MCF 10A (cell line): ENCODE data around the gene STXBP3. TPM values are rescaled to one million over a fixed set of nuclear protein-coding genes. Genes with fewer than 3 reads are reported as not detected.

Experiments used
- BruUV-seq: library from RNA; stranded (reverse); fragments of 400-500 nt; replicated peaks from 2 replicates; lab custom pipeline; 2021; lab: Mats Ljungman, UMichigan
- CTCF ChIA-PET: fragments of 300-600 bp; sonication (Branson Sonifier 250); formaldehyde crosslinking; extraction: SDS; loops from one replicate; lab custom pipeline; 2021; ENCODE audit warnings: antibody characterized with exemption, inconsistent platforms; lab: Yijun Ruan, JAX
- POLR2A ChIA-PET: fragments of 300-600, 350-650 bp; sonication (Branson Sonifier 250); formaldehyde crosslinking; extraction: SDS; loops from one replicate; lab custom pipeline; 2020; ENCODE audit warnings: antibody characterized with exemption, inconsistent platforms; lab: Yijun Ruan, JAX
- DNase-seq: peaks from one replicate; pipeline ENCODE4 v3.0.0-alpha.2; 2018; ENCODE audit not compliant: unreplicated experiment
- H3K27ac Mint-ChIP-seq: one replicate; pipeline ENCODE4 v1.8.0; 2022; ENCODE audit warnings: mild to moderate bottlenecking, low read depth, mixed read lengths; ENCODE audit not compliant: unreplicated experiment
- H3K27me3 Mint-ChIP-seq: one replicate; pipeline ENCODE4 v1.8.0; 2022; ENCODE audit warnings: mixed read lengths; ENCODE audit not compliant: insufficient read depth, unreplicated experiment
- H3K36me3 Mint-ChIP-seq: one replicate; pipeline ENCODE4 v1.8.0; 2022; ENCODE audit warnings: mild to moderate bottlenecking, moderate library complexity, mixed read lengths; ENCODE audit not compliant: insufficient read depth, unreplicated experiment
- H3K4me1 Mint-ChIP-seq: one replicate; pipeline ENCODE4 v1.8.0; 2022; ENCODE audit warnings: mixed read lengths; ENCODE audit not compliant: insufficient read depth, unreplicated experiment
- H3K4me3 Mint-ChIP-seq: one replicate; pipeline ENCODE4 v1.8.0; 2022; ENCODE audit warnings: mild to moderate bottlenecking, moderate library complexity, mixed read lengths; ENCODE audit not compliant: unreplicated experiment
- H3K9me3 Mint-ChIP-seq: one replicate; pipeline ENCODE4 v1.8.0; 2022; ENCODE audit warnings: mixed read lengths; ENCODE audit not compliant: unreplicated experiment
- CTCF ChIP-seq: fragments of 200-600 bp; IDR thresholded peaks from one replicate; pipeline ENCODE4 v1.8.0; 2022; ENCODE audit warnings: antibody characterized with exemption, mild to moderate bottlenecking; ENCODE audit not compliant: unreplicated experiment
- intact Hi-C: fragments of 100-400 bp; cut with micrococcal nuclease; formaldehyde crosslinking; loops from 2 replicates; pipeline ENCODE4 v1.14.1; 2022
- total RNA-seq: library from RNA; stranded (reverse); gene quantifications from 2 replicates; pipeline ENCODE4 v1.2.3, GENCODE V29; 2022

STXBP3 gene
- total RNA-seq, 1 experiment from 2014 or later = 47.4 TPM

- H3K4me3 Mint-ChIP-seq = peak overlapping the region; percentile 92
- POLR2A ChIA-PET = interaction anchor here (0.7 to 2.5 kb wide), 3 partner anchors 10 to 54 kb away, joined by 4 to 15 read pairs (median 11); partner anchors contain the start of gene PRPF38B
- H3K9me3 Mint-ChIP-seq = no peaks in the 10 kb centered on the region
- no peaks in the 10 kb centered on the region for H3K27me3 Mint-ChIP-seq
- H3K4me1 Mint-ChIP-seq = peaks cover 12% of the 10 kb centered on the region
- peaks cover 11% of the 10 kb centered on the region for H3K36me3 Mint-ChIP-seq
- DNase-seq = no peak
- H3K27ac Mint-ChIP-seq = peak overlapping the region; percentile 98
- BruUV-seq = no TSS peak
- intact Hi-C loops = loop anchor here (1.0 to 5.0 kb wide), 7 partner anchors 25 to 233 kb away; partner anchors contain the start of gene PRPF38B
- no peak for TF ChIP-seq CTCF
- CTCF ChIA-PET = interaction anchor here (0.7 to 1.9 kb wide), 5 partner anchors 39 to 52 kb away, joined by 3 to 9 read pairs (median 3); no protein-coding TSS in a partner anchor
Measured at GRCh38 chr1:108745980-108746381, 493 bp upstream of the STXBP3 start.

GRCh38 chr1:108747171-108747850 is 837 bp downstream of the STXBP3 start:
- H3K4me1 Mint-ChIP-seq = peaks cover 12% of the 10 kb centered on the region
- TSS peak; percentile 67 for BruUV-seq
- H3K9me3 Mint-ChIP-seq = no peaks in the 10 kb centered on the region
- intact Hi-C loops = loop anchor here (2.0 to 5.0 kb wide), 3 partner anchors 80 to 235 kb away; no protein-coding TSS in a partner anchor
- ChIA-PET CTCF (interaction anchor here (0.5 to 0.9 kb wide), 5 partner anchors 19 to 169 kb away, joined by 3 to 4 read pairs (median 3); no protein-coding TSS in a partner anchor), POLR2A (interaction anchor here (0.7 to 5.4 kb wide), 17 partner anchors 10 to 1387 kb away, joined by 3 to 99 read pairs (median 3); partner anchors contain the start of gene PRPF38B)
- peaks cover 11% of the 10 kb centered on the region for H3K36me3 Mint-ChIP-seq
- peak; percentile 87 for DNase-seq
- no peak for TF ChIP-seq CTCF
- H3K27ac Mint-ChIP-seq = peak overlapping the region; percentile 98
- peak overlapping the region; percentile 92 for H3K4me3 Mint-ChIP-seq
- H3K27me3 Mint-ChIP-seq = no peaks in the 10 kb centered on the region

- intact Hi-C loops = loop anchor here (2.0 to 5.0 kb wide), 3 partner anchors 79 to 235 kb away; no protein-coding TSS in a partner anchor
- Mint-ChIP-seq H3K4me1 (peaks cover 12% of the 10 kb centered on the region), H3K36me3 (peaks cover 16% of the 10 kb centered on the region), H3K9me3 (no peaks in the 10 kb centered on the region), H3K27ac (peak overlapping the region; percentile 98), H3K27me3 (no peaks in the 10 kb centered on the region), H3K4me3 (peak overlapping the region; percentile 92)
- ChIA-PET CTCF (interaction anchor here (0.5 to 0.8 kb wide), 4 partner anchors 37 to 172 kb away, joined by 3 read pairs; no protein-coding TSS in a partner anchor), POLR2A (interaction anchor here (0.7 to 5.4 kb wide), 8 partner anchors 31 to 1387 kb away, joined by 3 to 99 read pairs (median 4); partner anchors contain the start of gene PRPF38B)
- no peak for DNase-seq
- TF ChIP-seq CTCF = no peak
- no TSS peak for BruUV-seq
Measured at GRCh38 chr1:108747898-108748297, 1.4 kb downstream of the STXBP3 start.

GRCh38 chr1:108749081-108749480 is 2.6 kb downstream of the STXBP3 start:
- H3K27ac Mint-ChIP-seq = peak overlapping the region; percentile 32
- ChIA-PET CTCF (interaction anchor here (0.6 to 1.0 kb wide), 4 partner anchors 77 to 218 kb away, joined by 3 to 4 read pairs (median 3); no protein-coding TSS in a partner anchor), POLR2A (interaction anchor here (0.6 to 5.4 kb wide), 5 partner anchors 16 to 68 kb away, joined by 3 to 99 read pairs (median 5); partner anchors contain the start of gene PRPF38B)
- BruUV-seq = no TSS peak
- peaks cover 12% of the 10 kb centered on the region for H3K4me1 Mint-ChIP-seq
- no peak for TF ChIP-seq CTCF
- H3K36me3 Mint-ChIP-seq = peaks cover 27% of the 10 kb centered on the region
- DNase-seq = no peak
- H3K4me3 Mint-ChIP-seq = no peak overlapping the region
- intact Hi-C loops = loop anchor here (5.0 kb wide), 1 partner anchor 78 kb away; no protein-coding TSS in a partner anchor
- H3K27me3 Mint-ChIP-seq = no peaks in the 10 kb centered on the region
- H3K9me3 Mint-ChIP-seq = no peaks in the 10 kb centered on the region
